Measurements from ENCODE around the gene PAX7.

GRCh38 chr1:18646091-18646785 is 15.6 kb downstream of the PAX7 start:
- TF ChIP-seq CTCF (IDR thresholded peaks at IDR 0.05) (no peak), POLR2A (IDR thresholded peaks at IDR 0.05) (no peak)

Measured in heart left ventricle (tissue), 13 donors.